GM21717 (cell line): ENCODE data around the gene SLC38A4.

Experiments
- ATAC-seq: cut with Tn5 transposase; IDR thresholded peaks from one replicate; pipeline ENCODE4 v1.9.1; 2021; ENCODE audit warnings: mild to moderate bottlenecking, moderate library complexity; ENCODE audit not compliant: unreplicated experiment

Gene SLC38A4

DNA sequence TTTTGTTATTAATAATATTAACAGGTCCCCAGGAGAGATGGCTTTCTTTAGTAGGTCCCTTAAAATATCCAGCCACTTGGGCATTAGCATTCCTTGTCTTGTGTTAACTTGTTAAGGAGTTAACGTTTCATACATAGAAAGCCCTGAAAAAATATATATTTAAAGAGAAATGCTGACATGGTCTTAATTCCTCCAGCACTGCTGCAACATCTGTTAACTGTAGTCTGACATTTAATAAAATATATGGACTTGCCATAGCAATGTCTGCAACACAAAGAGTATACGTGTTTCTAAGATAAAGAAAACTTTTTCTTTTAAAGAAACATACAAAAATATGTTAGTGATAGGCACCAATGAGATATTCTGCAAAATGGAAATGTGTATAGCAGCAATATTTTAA lies 10.0 kb downstream of the SLC38A4 start:
- no peak for ATAC-seq

DNA sequence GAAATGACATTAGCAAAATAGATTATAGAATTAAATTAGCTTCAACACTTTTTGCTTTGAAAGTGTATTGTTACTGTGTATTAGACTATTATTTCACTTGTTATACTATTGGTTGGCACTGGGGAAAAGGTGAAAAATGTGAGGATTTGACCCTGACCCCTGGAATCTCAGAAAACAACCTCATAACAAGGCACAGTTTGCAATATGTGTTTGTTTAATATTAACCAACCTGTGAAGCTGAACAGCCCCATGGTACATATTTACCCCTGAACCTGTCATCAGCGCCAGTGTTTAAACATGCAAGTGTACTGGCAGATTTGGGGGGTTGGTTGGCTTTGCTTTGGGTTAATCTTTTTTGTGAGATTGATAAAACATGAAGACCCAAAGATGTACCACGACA lies 11.7 kb downstream of the SLC38A4 start:
- ATAC-seq, result no peak

DNA sequence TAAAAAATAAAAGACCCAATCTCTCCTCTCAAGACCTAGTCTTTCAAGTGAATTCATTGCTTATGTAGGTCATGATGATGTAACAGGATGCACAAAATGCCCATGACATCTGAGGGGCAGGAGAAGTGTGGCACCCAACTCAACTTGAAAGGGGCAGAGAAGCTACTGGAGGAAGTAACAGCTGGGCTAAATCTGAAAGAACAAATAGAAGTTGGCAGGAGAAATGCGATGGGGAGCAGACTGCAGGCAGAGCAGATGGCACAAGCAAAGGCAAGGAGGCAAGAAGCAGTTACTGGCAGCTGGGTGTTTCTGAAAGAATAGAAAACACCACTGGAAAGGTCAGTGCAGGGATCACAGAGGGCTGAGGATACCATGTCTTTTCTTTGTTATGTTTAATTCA lies 14.6 kb downstream of the SLC38A4 start:
- no peak for ATAC-seq

DNA sequence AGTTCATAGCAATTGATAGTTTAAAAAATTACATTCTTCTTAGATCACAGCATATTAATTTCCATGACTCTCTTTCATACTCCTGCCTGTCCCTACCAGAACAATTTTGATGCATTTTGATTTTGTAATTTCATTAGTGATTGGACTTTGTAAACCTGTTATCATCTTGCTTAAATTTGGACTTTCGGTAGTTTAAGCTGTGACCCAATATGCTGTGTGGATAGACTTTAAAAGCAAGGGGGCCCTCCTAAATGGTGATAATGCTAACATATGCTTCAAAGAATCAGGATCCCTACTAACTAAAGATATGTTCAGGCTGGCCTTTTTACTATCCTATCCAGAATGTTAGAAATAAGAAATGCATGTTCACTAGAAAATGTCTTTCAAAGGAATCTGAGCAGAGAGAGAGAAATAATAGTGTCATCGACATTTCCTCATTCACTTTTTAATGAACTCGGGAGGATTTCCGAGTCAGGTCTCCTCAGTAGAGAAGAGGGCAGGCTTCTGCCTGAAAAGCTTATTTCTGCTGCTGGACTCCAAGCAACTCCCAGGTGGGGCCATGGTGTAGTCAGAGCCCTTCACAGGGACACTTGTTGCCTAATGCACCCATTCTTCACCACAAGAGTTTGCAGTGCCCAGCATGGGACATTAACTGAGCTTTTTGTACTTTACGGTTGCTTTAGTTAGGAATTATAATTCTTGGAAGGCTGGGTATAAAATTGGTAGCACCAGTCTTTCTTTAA lies 16.7 kb downstream of the SLC38A4 start:
- ATAC-seq, result no peak

DNA sequence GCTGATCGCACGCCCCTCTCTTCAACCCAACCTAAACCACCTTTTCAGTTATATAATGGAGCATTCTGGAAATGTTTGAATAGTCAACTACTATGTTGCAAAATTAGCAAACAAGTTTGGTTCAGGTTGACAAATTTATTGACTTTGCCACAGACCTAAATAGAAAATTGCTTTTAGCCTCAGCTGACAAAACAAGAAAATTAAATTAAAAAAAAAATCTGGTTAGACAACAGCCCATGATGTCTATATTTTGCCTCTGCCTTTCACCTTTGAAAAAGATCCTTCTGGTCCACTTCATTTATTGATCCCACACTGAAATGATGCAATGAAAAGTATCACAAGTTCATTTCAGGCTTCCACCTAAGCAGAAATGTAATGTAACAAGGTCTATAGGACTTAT lies 17.5 kb downstream of the SLC38A4 start:
- ATAC-seq, result no peak

DNA sequence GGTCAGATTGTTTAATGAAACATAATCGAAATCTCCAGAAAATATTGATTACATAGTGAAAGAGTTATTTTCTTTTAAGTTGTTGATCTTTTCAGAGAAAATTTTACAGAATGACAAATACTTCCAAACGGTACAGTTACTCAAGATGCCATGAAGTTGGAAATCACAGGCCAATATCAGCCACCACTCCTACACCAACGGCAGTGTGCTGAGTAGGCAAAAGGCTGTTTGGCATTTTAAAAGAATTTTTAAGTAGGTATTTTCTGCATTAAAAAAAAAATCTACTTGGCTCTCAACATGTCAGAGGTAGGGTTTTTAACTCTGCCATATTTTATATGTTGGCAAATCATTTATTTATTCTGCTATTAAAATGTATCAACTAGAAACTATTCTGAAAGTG lies 21.7 kb downstream of the SLC38A4 start:
- no peak for ATAC-seq

DNA sequence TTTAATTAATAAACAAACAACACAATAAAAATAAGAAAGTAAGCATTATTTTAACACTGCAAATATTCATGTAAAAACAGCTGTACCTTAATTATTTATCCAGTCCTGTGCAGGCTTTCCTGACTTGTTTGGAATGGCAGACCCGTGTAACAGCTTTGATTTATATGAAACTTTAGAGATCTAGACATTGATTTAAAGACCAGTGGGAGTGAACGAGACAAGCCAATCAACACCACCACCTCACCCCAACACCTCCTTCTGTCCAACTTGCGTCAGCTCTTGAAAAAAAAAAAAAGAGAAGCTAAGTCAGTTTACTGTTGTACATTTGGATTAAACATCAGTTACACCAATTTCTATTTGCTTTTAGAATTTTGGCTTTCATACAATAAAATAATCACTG lies 22.3 kb downstream of the SLC38A4 start:
- ATAC-seq, result no peak

DNA sequence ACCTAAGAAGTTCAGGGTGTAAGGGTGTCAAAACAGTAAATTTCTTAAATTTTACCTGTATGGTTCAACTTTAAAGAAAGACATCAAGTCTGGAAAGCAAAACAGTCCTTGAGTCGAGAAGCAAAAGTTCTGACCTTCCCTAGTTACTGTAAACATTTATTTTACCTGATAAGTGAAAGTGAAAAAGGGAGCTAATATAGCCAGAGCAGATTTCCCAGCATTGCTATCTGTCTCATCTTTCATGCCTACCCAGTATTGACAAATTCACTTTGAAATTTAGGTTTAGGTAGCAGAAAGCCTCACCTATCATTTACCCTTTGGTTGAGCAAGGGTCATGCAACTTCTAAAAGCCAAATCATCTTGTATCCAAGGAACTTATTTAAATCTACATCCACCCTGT lies 24.5 kb downstream of the SLC38A4 start:
- ATAC-seq, result no peak

DNA sequence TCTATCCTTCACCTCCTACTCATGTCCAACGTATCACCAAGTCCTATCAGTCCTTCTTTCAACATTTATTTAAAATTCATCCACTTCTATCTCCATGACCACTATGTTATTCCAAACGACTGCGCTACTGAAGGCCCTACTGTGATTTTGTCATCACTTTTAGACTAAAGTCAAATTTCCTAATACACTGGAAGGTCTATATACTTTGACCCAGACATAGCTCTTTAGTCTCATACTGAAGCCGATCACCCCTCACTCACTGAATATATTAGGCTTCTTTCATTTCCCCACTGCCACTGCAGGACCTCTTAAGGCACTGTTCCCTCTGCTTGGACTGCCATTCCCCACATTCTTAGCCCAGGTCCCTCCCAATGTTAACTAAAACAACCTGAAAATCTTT lies 25.6 kb downstream of the SLC38A4 start:
- ATAC-seq, result no peak

DNA sequence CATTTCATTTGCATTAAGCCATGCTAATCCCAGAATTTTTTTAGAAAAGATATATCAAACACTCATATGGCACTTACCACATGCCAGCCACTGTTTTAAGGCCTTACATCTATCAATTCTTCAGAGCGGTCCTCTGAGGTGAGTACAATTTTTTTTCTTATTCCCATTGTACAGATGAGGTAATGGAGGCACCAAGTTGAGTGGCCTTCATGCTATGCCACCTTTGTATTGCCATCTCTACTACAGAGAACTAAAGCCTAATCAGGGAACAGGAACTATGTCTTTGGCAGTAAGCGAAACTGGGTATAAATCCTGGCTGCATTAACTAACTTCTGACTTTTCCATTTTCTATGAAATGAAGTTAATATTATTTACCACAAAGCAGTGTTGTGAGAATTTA lies 27.1 kb downstream of the SLC38A4 start:
- ATAC-seq, result no peak

DNA sequence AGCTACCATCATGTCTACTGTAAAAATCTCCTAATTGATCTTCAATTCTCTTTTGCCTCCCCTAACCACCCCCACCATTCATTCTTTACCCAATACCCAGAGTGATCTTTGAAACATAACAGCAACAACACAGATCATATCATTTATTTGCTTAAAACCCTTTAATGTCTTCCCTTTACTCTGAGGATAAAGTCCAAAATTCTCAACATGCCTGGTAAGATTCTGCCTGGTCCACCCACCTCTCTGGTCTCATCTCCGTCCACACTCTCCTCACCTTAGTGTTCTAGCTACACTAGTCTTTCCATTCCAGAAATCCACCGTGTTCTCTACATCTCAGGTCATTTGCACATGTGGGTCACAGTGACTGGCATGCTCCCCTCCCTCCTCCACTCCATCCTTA lies 27.7 kb downstream of the SLC38A4 start:
- no peak for ATAC-seq

DNA sequence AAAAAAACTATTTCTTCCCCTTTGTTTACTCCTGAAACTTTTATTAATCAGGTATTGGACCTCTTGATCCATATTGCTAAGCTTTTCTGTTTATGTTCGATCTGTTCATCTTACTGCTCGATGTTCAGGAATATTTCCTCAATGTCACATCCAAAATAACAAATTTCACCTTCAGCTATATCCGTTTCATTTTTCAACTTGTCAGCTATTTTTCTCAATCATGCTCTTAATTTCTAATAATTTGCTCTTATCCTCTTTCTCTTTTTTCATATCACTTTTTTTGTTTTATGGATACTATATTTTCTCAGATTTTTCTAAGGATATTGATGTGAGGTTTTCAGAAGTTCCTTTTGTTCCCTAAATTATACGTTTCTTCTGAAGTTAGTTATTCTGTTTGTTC lies 29.8 kb downstream of the SLC38A4 start:
- no peak for ATAC-seq

DNA sequence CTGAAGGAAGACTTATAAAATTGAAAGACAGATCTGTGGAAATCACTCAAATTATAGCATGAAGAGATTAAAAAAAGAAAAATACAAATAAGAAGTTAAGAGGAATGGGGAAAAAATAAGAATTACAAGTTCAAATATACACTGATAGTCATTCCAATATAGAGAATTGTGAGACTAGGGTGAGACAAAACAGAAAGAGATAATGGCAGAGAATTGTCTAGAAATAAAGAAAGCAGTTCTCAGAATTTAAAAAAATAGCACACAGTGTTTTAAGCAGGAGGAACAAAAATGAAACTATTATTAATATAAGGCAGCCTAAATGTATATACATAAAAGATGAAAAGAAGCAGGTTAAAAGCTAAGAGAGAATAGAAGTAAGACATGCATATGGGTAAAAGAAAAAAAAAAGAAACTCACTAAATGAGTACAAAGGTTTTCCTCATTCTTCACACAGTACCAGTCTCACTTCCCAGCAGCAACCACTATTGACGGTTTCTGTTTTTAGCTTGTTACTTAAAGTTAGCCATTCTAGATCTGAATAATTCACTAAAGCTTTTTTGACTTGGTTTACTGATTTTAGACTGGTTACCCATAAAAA lies 31.1 kb downstream of the SLC38A4 start:
- ATAC-seq, result peak; percentile 75

DNA sequence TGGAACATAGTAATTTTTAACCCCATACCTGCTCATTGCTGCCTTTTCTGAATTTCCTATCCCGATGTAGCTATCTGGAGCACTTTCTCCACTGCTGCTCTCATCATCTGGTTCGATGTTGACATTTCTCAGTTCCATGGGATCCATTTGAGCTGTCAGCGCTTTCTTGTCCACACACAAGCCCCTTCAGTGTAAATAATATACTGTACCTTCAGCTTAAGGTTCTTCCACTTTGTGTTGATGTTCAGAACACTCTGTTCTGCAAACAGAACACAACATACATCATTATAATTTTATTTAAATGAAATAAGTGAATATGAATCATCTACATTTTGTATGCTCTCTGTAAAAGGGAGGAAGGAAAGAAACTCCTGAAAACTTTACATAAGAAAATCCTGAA lies 32.9 kb downstream of the SLC38A4 start:
- no peak for ATAC-seq

DNA sequence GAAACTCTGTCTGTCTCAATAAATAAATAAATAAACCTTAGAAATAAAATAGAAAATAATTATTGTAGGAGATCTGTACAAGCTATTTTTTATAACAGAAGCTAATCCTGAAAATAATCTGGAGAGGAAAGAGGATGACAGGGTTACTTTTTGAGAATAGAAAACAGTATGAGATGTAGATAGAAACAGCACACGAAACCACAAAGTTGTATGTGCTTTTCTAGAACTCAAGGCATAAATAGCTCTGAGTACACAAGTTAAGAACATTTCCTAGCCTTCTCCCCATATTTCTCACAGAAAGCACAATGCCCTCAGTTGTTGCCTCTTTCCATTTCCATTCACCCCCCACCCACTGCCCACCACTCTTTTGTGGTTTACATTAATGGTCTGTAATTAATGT lies 35.7 kb downstream of the SLC38A4 start:
- no peak for ATAC-seq

DNA sequence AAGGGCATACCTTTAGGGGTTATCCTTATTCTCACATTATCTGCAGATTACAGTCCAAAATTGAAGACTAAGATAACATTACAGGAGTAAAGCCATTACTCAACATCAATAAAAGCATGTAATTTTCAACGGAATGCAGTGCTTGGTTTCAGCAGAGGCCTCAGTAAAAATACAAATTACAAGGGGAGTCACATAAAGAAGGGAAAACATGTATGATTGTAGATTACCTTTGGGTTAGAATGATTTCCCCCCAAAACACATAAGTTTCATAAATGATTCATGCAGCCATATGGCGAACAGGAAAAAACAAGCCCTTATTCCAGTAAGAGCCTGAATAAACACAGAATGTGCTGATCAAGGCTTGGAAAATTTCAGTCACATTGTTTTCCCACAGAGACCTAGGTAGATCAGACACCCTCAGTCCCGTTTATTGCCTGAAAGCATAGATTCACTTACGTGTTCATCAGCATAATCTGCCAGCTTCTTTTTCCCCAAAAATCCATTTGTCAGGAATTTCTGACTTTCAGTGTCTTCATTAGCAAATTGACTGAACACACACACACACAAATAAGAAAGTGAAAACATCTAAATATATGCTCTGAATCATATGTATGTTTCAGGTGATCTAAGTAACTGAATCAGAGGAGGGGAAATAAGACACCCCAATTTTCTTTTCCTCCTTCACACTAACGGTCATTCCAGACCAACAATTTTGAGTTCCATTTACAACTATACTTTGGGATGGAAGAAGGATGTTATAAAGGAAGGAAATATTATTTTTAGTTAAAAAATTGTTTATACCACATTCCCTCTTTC lies 37.5 kb downstream of the SLC38A4 start:
- no peak for ATAC-seq

DNA sequence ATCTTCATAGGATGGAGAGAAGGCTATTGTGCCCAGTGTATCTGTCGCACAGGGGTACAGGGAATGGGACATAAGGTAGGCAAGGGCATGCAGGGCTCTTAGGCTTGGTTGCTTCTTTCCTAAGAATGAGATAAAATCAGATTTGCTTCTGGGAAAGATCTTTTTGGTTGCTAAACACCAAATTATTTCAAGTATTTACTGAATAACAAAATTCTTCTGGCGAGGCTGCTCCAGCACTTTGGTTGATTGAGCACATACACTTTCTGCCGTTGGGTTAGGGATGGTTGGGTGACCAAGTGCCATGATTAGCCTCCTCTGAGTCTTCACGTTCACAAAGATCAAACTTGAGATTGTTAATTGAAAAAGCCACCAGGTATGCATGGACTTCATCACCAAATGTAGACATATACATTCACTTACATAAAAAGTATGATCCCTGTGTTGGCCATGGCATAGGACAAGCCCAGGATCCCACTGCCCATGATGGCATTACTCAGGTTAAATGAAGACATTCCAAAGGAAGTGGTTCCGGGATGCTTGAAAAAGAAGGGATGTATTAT lies 38.2 kb downstream of the SLC38A4 start:
- ATAC-seq, result no peak

DNA sequence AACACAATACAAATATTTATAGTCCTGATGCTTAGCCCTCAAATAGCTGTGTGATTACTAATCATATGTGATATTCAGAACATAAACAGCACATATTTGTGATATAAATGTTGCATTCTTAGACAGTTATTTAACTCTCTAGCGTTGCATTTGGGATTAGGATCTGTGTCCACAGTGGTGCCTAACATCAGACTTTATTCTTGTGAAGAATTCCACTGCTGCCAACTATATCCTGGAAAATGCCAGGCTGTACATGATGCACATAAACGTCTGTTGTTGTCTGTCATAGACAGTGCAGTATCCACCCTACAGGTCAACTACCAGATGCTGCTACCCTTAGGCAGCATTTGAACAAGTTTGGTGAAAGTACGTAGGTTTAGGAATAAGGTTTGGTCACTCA lies 39.0 kb downstream of the SLC38A4 start:
- ATAC-seq, result no peak

DNA sequence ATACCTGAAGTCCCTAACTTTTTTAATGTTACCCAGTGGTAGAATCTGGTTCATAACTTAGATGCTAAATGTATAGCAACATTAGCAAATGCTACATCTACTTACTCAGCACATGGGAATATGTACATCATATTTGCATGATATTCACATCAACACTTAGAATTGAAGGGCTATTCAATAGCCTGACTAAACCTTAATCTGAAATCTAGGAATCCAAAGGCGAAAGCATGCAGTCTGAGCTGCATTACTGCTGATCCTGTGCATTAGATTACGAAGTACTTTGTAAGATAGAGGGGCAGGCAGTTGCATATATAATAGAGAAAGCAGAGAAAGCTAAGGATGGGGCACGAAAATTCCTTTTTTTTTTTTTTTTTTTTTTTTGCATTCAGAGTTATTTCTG lies 40.4 kb downstream of the SLC38A4 start:
- ATAC-seq, result no peak

DNA sequence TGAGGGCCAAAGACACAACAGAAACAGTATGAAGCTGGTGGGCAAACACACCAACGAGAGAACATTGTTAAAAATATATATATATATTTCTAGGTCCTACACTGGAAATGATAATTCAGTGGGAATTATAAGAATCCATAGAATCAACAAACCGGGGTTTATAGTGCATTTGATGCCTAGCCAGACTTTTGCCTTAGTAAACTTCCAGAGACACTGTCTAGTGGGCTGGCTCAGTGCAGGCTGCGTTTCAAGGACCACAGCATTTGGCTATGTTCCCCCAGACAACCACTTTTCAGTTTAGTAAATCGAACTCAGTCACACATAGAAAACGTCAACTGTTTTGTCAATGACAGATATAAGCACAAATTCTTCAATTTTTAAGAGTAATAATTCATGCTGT lies 41.9 kb downstream of the SLC38A4 start:
- ATAC-seq, result no peak

DNA sequence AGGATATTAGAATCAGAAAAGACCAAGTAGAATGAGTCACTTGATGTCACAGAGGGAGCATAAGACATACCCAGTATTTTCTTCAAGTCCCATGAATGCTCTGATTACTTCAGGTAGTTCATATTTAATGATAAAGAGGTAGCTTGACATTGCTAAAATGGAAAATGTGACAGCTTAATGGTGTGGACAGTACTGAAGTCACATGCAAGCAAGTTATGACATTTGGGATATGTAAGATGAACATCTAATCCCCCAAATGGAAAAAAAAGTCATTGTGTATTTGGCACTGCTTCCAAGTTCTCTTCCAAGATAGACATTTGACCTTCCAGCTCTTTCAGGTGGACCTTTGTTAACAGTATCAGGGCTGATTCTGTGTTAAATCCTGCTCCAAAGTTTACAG lies 45.9 kb downstream of the SLC38A4 start:
- no peak for ATAC-seq

DNA sequence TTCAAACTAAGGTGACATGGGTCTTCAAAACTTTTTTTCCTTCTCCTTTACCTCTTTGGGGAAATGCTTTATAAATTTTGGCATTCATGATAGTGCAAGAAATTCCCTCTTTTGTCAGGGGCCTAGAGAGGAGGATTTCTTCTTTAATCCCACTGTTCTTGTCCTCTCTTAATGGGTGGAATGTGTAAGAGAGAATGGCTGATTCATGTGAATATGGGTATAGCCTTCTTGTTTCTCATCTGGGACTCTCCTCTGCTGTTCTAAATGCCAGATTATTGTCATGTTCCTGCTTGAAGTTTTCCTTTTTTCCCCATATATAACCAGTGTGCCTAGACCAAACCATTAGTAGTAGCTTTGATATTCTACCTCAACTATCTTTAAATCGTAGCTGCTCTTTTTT lies 46.7 kb downstream of the SLC38A4 start:
- no peak for ATAC-seq
